ENCODE measurements around the gene RASSF10. TPM values are rescaled to one million over a fixed set of nuclear protein-coding genes. Genes with fewer than 3 reads are reported as not detected.

RASSF10 gene
- polyA plus RNA-seq, 1 donor from 2014 or later, result not detected

- H3K9me2 ChIP-seq (ENCODE audit: insufficient read depth, low read length), result no peaks in the 10 kb centered on the region
- no peak for TF ChIP-seq REST (IDR thresholded peaks at IDR 0.05; ENCODE audit: borderline replicate concordance)
- TF ChIP-seq RAD21 (conservative IDR thresholded peaks at IDR 0.05), result no peak
- TF ChIP-seq CTCF (IDR thresholded peaks at IDR 0.05; ENCODE audit: poor library complexity, severe bottlenecking), result no peak
- no peak for TF ChIP-seq TAF1 (IDR thresholded peaks at IDR 0.05; ENCODE audit: low read depth)
- no peak for TF ChIP-seq EZH2 (IDR thresholded peaks at IDR 0.05; ENCODE audit: borderline replicate concordance, insufficient read depth, low read length, poor library complexity, severe bottlenecking)
- no peaks in the 10 kb centered on the region for H3K36me3 ChIP-seq (ENCODE audit: insufficient read depth, low read length)
- no peaks in the 10 kb centered on the region for H4K20me1 ChIP-seq (ENCODE audit: insufficient read depth)
- H3K27me3 ChIP-seq (ENCODE audit: insufficient read depth, low read depth, low read length), result no peaks in the 10 kb centered on the region
- H2AFZ ChIP-seq (ENCODE audit: low read depth, low read length), result no peak overlapping the region
- H3K79me2 ChIP-seq (replicated peaks; ENCODE audit: insufficient read depth, low read length), result no peaks in the 10 kb centered on the region
- H3K4me2 ChIP-seq (ENCODE audit: low read length), result no peak overlapping the region
- no peak overlapping the region for H3K4me3 ChIP-seq (ENCODE audit: low read length)
- H3K9ac ChIP-seq (ENCODE audit: low read length), result no peak overlapping the region
- no peaks in the 10 kb centered on the region for H3K9me3 ChIP-seq (ENCODE audit: low read length)
- no peaks in the 10 kb centered on the region for H3F3A ChIP-seq (ENCODE audit: insufficient read depth, low read length, poor library complexity, severe bottlenecking)
- no peak overlapping the region for H3K27ac ChIP-seq (ENCODE audit: low read length)
Observed at GRCh38 chr11:13030857-13031256, 21.7 kb downstream of the RASSF10 start.

- Histone ChIP-seq H3F3A (ENCODE audit: insufficient read depth, low read length, poor library complexity, severe bottlenecking) (no peaks in the 10 kb centered on the region), H3K9me3 (ENCODE audit: low read length) (no peaks in the 10 kb centered on the region), H3K27ac (ENCODE audit: low read length) (no peak overlapping the region), H2AFZ (ENCODE audit: low read depth, low read length) (no peak overlapping the region), H3K36me3 (ENCODE audit: insufficient read depth, low read length) (no peaks in the 10 kb centered on the region), H3K4me2 (ENCODE audit: low read length) (no peak overlapping the region), H3K27me3 (ENCODE audit: insufficient read depth, low read depth, low read length) (no peaks in the 10 kb centered on the region), H3K9me2 (ENCODE audit: insufficient read depth, low read length) (no peaks in the 10 kb centered on the region), H4K20me1 (ENCODE audit: insufficient read depth) (no peaks in the 10 kb centered on the region), H3K79me2 (replicated peaks; ENCODE audit: insufficient read depth, low read length) (no peaks in the 10 kb centered on the region), H3K4me3 (ENCODE audit: low read length) (no peak overlapping the region), H3K9ac (ENCODE audit: low read length) (no peak overlapping the region)
- TF ChIP-seq MXI1 (conservative IDR thresholded peaks at IDR 0.05; ENCODE audit: poor library complexity, severe bottlenecking), result no peak
- TF ChIP-seq SMC3 (conservative IDR thresholded peaks at IDR 0.05; ENCODE audit: poor library complexity), result no peak
- no peak for TF ChIP-seq EZH2 (IDR thresholded peaks at IDR 0.05; ENCODE audit: borderline replicate concordance, insufficient read depth, low read length, poor library complexity, severe bottlenecking)
- TF ChIP-seq REST (IDR thresholded peaks at IDR 0.05; ENCODE audit: borderline replicate concordance), result no peak
Observed at GRCh38 chr11:13031349-13031748, 22.2 kb downstream of the RASSF10 start.

Measured in neural cell (in vitro differentiated cells).